Skeletal muscle tissue (tissue), 4 donors: ENCODE measurements around the gene PLCD3. TPM values are rescaled to one million over a fixed set of nuclear protein-coding genes. Genes with fewer than 3 reads are reported as not detected.
A peak's percentile ranks its signal among the peaks of the same experiment; 100 is the strongest.

Experiments used
- H3K27ac ChIP-seq: one replicate; pipeline ENCODE4 v1.7.0; 2013; ENCODE audit warnings: mild to moderate bottlenecking, low read depth, low read length, inconsistent platforms
- H3K27me3 ChIP-seq, 3 donors: one replicate each; pipeline ENCODE4 v1.7.0; 2013; ENCODE audit warnings: low read length in 3 of 3; ENCODE audit not compliant: control insufficient read depth in 3 of 3, insufficient read depth in 3 of 3
- H3K36me3 ChIP-seq, 3 donors: one replicate each; pipeline ENCODE4 v1.7.0; 2013; ENCODE audit warnings: low read length in 3 of 3; ENCODE audit not compliant: control insufficient read depth in 3 of 3, insufficient read depth in 3 of 3
- H3K4me1 ChIP-seq, 3 donors: one replicate each; pipeline ENCODE4 v1.7.0; 2013; ENCODE audit warnings: low read length in 3 of 3, mild to moderate bottlenecking in 3 of 3; ENCODE audit not compliant: control insufficient read depth in 3 of 3, insufficient read depth in 3 of 3
- H3K4me3 ChIP-seq, 3 donors: one replicate each; pipeline ENCODE4 v1.7.0; 2013; ENCODE audit warnings: low read length in 3 of 3
- H3K9ac ChIP-seq, 3 donors: one replicate each; pipeline ENCODE4 v1.7.0; 2013; ENCODE audit warnings: low read length in 3 of 3, mild to moderate bottlenecking in 3 of 3, moderate library complexity in 2 of 3, low read depth in 1 of 3
- H3K9me3 ChIP-seq, 3 donors: one replicate each; pipeline ENCODE4 v1.7.0; 2013; ENCODE audit warnings: low read length in 3 of 3; ENCODE audit not compliant: control insufficient read depth in 3 of 3
- total RNA-seq: library from RNA; depleted of rRNA; stranded (reverse); fragments of >200 nt; gene quantifications from one replicate; pipeline ENCODE4 v1.2.3, GENCODE V29; 2014
- donor health status: Osteomylitis.

PLCD3 gene
- total RNA-seq, 1 donor from 2014 or later = 12.0 TPM

DNA sequence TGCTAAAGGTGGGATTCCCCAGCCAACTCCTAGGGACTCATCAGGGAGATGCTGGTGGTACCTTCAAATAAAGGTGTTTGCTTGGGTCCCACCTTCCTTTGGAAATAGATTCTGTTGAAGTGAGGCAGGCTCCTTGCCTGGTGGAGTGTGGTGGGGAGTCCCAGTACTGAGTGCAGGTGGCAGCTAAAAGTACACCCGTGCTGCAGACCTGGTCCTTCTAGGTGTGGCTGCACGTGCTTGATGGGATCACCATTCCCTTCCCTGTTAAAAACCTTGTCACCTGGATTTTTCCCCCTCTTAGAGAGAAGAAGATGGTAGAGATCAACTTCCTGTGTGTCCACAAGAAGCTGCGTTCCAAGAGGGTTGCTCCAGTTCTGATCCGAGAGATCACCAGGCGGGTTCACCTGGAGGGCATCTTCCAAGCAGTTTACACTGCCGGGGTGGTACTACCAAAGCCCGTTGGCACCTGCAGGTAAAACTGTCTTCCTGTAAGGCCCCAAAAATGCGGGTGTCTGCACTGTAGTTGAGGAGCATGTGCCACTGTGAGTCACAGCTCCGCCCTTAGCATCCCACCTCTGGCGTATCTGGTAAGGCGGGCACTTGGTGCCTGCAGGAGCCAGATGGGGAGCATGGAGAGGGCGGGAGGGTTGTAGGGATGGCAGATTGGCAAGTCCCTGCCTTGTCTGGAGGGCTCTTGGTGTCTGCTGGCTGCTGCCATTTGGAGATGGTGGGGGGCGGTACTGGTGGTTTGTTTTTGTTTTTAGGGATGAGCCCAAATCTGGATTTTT, 34.0 kb downstream of the PLCD3 start:
- Histone ChIP-seq H3K9ac (peak overlapping the region in 1 of 3 donors; percentile 54), H3K27ac (peak overlapping the region; percentile 40), H3K36me3 (peaks cover 56 to 61% (median 58%) of the 10 kb centered on the region in 3 donors), H3K27me3 (no peaks in the 10 kb centered on the region), H3K4me3 (no peak overlapping the region), H3K4me1 (peaks cover 44 to 57% (median 55%) of the 10 kb centered on the region in 3 donors), H3K9me3 (no peaks in the 10 kb centered on the region)

DNA sequence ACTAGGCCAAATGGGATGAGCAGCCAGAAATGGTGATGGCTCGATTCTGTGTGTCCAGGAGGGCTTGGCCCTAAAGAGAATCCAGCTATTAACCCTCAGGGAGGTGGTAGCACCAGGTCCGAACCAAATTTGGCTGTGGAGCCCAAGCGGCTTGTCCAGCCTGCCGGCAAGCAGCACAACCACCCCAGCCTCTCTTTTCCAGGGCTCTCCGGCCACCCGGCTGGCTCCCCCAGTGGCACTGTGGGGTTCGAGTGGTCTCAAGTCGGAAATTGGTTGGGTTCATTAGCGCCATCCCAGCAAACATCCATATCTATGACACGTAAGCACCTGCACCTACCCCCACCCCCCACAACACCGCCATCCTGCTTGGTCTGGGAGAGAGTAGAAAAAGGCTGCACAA, 35.4 kb downstream of the PLCD3 start:
- H3K36me3 ChIP-seq = peaks cover 48 to 54% (median 51%) of the 10 kb centered on the region in 3 donors
- H3K27ac ChIP-seq = no peak overlapping the region
- peaks cover 44 to 57% (median 54%) of the 10 kb centered on the region in 3 donors for H3K4me1 ChIP-seq

DNA sequence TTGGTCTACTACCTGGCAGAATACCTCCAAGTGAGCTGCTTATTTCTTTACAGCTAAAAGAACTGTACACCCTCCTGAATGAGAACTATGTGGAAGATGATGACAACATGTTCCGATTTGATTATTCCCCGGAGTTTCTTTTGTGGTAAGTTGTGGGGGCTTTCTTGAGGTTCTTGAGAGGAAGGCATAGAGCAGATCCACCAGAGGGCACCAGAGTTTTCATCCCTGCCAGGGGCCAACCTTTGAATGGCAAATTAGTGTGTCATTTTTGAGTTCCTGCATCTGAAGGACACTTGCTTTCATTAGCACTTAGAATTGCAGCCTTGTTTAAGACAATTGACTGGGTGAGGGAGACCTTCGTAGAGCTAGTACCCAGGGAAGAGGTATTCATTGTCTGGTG, 36.2 kb downstream of the PLCD3 start:
- peaks cover 42 to 53% (median 52%) of the 10 kb centered on the region in 3 donors for H3K4me1 ChIP-seq
- H3K27me3 ChIP-seq = no peaks in the 10 kb centered on the region
- peaks cover 44 to 53% (median 52%) of the 10 kb centered on the region in 3 donors for H3K36me3 ChIP-seq
- H3K27ac ChIP-seq = no peak overlapping the region
- no peaks in the 10 kb centered on the region for H3K9me3 ChIP-seq
- no peak overlapping the region for H3K4me3 ChIP-seq
- H3K9ac ChIP-seq = peak overlapping the region in 2 of 3 donors; percentile 5 to 42

More for the DNA sequence above, 35.4 kb downstream of the PLCD3 start:
- Histone ChIP-seq H3K27me3 (no peaks in the 10 kb centered on the region), H3K4me3 (no peak overlapping the region), H3K9ac (peak overlapping the region in 2 of 3 donors; percentile 5 to 42), H3K9me3 (no peaks in the 10 kb centered on the region)

DNA sequence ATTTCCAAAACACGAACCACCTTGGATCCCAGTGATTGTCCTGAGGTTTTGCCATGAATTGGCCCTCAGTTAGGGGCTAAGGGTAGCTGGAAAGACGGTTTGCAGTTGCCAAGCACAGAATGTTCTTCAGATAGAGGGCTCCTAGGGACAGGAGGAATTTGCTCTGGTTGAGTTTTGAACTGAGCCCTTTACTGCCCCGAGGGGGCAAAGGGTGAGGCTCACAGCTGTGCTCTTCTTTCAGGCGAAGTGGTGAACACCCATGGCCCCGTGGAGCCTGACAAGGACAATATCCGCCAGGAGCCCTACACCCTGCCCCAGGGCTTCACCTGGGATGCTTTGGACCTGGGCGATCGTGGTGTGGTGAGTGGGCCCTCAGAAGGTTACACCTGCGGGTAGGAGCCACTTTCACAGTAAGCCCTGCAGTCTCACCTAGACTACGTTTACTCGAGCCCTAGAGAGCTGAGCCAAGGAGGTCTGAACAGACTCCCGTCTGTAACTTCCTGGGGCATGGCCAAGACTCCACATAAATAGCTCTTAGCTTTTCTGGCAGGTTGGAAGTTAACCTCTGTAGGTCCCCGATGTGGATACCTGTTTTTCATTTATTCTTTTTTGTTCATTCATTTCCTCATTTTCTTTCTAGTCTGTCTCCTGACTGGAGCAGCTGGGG, 38.7 kb downstream of the PLCD3 start:
- H3K27me3 ChIP-seq = no peaks in the 10 kb centered on the region
- H3K4me3 ChIP-seq = peak overlapping the region; percentile 35 to 45 (median 38)
- H3K4me1 ChIP-seq = peaks cover 40 to 55% (median 52%) of the 10 kb centered on the region in 3 donors
- peaks cover 44 to 63% (median 63%) of the 10 kb centered on the region in 3 donors for H3K36me3 ChIP-seq
- peak overlapping the region; percentile 92 for H3K27ac ChIP-seq
- H3K9me3 ChIP-seq = no peaks in the 10 kb centered on the region
- peak overlapping the region; percentile 45 to 77 (median 74) for H3K9ac ChIP-seq

DNA sequence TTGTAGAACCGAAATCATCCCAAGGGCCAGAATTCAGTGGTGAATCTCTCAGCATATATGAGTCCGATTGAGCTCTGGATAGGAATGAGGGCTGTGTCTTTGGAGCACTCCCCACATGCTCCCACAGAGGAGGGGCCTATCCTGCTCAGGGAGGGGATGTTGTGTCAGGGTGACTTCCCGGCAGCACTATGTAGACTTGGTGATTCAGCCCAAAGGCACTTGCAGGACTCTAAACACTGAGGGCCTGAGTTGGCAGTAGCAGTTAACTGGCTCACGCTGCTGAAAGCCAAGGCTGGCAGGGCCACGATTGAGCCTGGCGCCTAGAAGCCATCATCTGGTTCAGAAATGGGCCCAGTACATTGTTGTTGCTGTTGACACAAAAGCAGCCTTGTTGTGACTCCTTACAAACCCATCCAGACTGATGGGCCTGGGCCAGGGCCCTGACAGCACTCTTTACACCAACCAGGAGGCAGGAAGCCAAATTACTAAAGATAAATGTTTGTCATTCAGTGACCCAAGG, 39.3 kb downstream of the PLCD3 start:
- Histone ChIP-seq H3K27ac (peak overlapping the region; percentile 92), H3K4me3 (peak overlapping the region in 2 of 3 donors; percentile 35 to 38), H3K27me3 (no peaks in the 10 kb centered on the region), H3K4me1 (peaks cover 42 to 55% (median 52%) of the 10 kb centered on the region in 3 donors), H3K9me3 (no peaks in the 10 kb centered on the region), H3K9ac (peak overlapping the region; percentile 45 to 77 (median 74)), H3K36me3 (peaks cover 41 to 59% (median 58%) of the 10 kb centered on the region in 3 donors)

DNA sequence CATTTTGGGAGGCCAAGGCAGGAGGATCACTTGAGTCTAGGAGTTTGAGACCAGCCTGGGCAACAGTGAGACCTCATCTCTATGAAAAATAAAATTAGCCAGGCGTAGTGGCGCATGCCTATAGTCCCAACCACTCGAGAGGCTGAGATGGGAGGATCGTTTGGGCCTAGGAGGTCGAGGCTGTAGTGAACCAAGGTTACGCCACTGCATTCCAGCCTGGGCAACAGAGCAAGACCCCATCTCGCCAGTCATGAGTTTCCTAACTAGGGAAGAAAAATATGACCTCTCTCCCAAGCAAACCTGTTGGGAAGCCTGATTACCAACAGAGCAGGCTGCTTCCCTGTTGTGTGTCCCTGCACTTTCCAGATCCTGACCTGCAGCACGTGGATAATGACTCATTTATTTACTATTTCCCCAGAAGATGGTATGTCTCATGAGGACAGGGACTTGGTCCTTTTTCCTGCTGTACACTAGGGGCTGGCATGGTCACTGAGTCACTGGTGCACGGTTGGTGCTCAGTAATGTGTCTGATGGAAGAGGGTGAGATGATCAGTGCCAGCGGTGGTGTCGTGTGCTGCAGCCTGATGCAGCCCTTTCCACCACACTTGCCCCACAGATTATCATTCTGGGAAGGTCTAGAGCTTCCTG, 40.4 kb downstream of the PLCD3 start:
- no peaks in the 10 kb centered on the region for H3K27me3 ChIP-seq
- H3K27ac ChIP-seq = peak overlapping the region; percentile 92
- H3K36me3 ChIP-seq = peaks cover 40 to 58% (median 56%) of the 10 kb centered on the region in 3 donors
- H3K9me3 ChIP-seq = no peaks in the 10 kb centered on the region
- no peak overlapping the region for H3K4me3 ChIP-seq
- peak overlapping the region in 2 of 3 donors; percentile 8 to 41 for H3K9ac ChIP-seq
- peaks cover 50 to 61% (median 61%) of the 10 kb centered on the region in 3 donors for H3K4me1 ChIP-seq

DNA sequence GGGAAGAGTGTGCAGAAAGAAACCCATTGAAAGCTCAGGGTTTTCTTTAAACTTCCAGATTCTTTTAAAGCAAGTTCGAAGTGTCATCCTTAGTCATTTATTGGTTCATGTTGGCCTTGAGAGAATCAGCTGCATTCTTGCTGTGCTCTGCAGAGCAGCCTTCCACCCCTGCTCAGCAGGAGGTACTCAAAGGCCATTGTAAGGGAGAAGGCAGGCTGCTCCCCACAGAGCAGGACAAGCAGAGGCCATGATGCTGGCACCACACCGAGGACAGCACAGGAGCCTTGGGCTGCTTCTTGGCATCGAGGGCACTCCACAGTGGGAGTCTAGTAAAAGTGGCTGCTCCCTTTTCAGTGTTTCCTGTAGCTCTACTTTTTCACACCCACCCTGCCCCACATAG, 41.6 kb downstream of the PLCD3 start:
- Histone ChIP-seq H3K9me3 (no peaks in the 10 kb centered on the region), H3K9ac (peak overlapping the region in 1 of 3 donors; percentile 9), H3K4me3 (no peak overlapping the region), H3K27ac (peak overlapping the region; percentile 92), H3K27me3 (no peaks in the 10 kb centered on the region), H3K4me1 (peaks cover 51 to 60% (median 56%) of the 10 kb centered on the region in 3 donors), H3K36me3 (peaks cover 35 to 51% (median 47%) of the 10 kb centered on the region in 3 donors)

DNA sequence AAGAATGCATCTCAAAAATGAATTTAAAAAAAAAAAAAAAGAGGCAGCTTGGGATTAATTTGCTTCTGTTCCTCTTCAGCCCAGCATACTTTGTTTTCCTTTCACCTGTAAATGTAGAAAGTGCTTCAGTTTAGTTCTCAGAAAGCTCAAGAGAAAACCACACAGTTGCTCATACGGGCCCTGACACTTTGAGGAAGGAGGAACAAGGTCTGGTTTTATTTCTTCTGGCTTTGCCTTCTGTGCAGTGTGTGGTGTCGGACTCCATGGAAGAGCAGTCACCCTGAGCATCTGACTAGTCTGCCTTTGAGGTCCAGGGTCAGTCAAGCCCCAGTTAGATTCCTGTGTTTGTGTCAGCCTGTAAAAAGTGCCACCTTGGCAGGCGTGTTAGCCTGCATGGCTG, 43.6 kb downstream of the PLCD3 start:
- H3K27ac ChIP-seq = peak overlapping the region; percentile 74
- no peak overlapping the region for H3K4me3 ChIP-seq
- no peaks in the 10 kb centered on the region for H3K27me3 ChIP-seq
- H3K9me3 ChIP-seq = no peaks in the 10 kb centered on the region
- peaks cover 40 to 58% (median 53%) of the 10 kb centered on the region in 3 donors for H3K36me3 ChIP-seq
- peak overlapping the region in 1 of 3 donors; percentile 51 for H3K9ac ChIP-seq
- peaks cover 45 to 54% (median 49%) of the 10 kb centered on the region in 3 donors for H3K4me1 ChIP-seq

DNA sequence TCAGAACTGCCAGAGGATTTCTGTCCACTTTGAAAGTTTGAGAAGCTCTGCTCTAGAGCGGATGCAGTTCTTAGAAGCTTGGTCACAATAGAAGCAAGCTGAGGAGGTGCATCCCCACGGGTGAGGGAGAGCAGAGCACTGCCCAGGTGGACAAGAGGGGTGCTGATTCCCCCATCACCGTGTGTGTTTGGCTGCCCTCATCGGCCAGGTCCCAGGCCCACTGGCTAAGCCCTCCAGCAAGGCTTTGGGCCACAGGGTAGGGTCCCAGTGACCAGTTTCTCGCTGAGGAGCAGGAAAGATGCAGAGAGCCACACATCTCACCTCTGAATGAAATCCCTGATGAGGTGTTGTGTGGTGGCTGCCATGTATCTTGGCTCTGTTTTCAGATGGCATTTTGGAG, 44.3 kb downstream of the PLCD3 start:
- Histone ChIP-seq H3K9ac (peak overlapping the region in 2 of 3 donors; percentile 48 to 74), H3K36me3 (peaks cover 44 to 63% (median 54%) of the 10 kb centered on the region in 3 donors), H3K9me3 (no peaks in the 10 kb centered on the region), H3K27ac (peak overlapping the region; percentile 74), H3K4me3 (peak overlapping the region in 2 of 3 donors; percentile 24 to 29), H3K27me3 (no peaks in the 10 kb centered on the region), H3K4me1 (peaks cover 38 to 46% (median 42%) of the 10 kb centered on the region in 3 donors)
